HG02571 (cell line): Measurements from ENCODE around the gene BIRC5.
"Not testable (repeated sequence)": the region's sequence is repeated elsewhere in the genome, so short reads cannot be mapped to it uniquely, and the experiment has no call there.

ENCODE experiments used
- ATAC-seq: cut with Tn5 transposase; IDR thresholded peaks from one replicate; pipeline ENCODE4 v1.9.1; 2021; ENCODE audit warnings: mild to moderate bottlenecking, moderate library complexity; ENCODE audit not compliant: unreplicated experiment

The BIRC5 gene

GRCh38 chr17:78224231-78225087, 10.4 kb downstream of the BIRC5 start:
- no peak for ATAC-seq

DNA sequence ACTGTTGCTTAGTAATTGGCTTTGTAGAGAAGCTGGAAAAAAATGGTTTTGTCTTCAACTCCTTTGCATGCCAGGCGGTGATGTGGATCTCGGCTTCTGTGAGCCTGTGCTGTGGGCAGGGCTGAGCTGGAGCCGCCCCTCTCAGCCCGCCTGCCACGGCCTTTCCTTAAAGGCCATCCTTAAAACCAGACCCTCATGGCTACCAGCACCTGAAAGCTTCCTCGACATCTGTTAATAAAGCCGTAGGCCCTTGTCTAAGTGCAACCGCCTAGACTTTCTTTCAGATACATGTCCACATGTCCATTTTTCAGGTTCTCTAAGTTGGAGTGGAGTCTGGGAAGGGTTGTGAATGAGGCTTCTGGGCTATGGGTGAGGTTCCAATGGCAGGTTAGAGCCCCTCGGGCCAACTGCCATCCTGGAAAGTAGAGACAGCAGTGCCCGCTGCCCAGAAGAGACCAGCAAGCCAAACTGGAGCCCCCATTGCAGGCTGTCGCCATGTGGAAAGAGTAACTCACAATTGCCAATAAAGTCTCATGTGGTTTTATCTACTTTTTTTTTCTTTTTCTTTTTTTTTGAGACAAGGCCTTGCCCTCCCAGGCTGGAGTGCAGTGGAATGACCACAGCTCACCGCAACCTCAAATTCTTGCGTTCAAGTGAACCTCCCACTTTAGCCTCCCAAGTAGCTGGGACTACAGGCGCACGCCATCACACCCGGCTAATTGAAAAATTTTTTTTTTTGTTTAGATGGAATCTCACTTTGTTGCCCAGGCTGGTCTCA, 11.2 kb downstream of the BIRC5 start:
- ATAC-seq = no peak

GRCh38 chr17:78226055-78226758, 12.2 kb downstream of the BIRC5 start:
- ATAC-seq = no peak

- no peak for ATAC-seq
These were observed 12.9 kb downstream of the BIRC5 start for GRCh38 chr17:78226759-78227454.

DNA sequence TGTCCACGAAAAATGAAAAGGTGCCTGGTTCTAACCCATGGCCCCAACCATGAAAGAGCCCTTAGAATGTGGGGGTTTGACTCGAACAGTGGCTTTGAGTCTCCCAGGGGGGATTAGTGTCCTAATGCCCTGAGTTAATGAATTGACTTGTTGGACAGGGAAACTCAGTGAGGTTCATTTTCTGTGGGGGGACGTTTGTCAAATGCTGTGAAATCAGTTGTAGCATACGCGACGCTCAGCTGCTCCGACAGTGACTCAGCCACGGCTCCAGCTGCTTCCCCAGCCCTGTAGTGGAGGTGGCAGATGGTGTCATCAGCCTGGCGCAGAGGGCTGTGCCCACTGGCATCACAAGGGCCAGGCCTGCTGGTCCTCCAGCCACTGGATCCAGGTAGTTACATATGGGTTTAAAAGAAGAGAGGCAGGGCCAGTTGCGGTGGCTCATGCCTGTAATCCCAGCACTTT, 13.4 kb downstream of the BIRC5 start:
- no peak for ATAC-seq

- ATAC-seq = no peak
These were observed 14.1 kb downstream of the BIRC5 start for GRCh38 chr17:78228176-78228575.

DNA sequence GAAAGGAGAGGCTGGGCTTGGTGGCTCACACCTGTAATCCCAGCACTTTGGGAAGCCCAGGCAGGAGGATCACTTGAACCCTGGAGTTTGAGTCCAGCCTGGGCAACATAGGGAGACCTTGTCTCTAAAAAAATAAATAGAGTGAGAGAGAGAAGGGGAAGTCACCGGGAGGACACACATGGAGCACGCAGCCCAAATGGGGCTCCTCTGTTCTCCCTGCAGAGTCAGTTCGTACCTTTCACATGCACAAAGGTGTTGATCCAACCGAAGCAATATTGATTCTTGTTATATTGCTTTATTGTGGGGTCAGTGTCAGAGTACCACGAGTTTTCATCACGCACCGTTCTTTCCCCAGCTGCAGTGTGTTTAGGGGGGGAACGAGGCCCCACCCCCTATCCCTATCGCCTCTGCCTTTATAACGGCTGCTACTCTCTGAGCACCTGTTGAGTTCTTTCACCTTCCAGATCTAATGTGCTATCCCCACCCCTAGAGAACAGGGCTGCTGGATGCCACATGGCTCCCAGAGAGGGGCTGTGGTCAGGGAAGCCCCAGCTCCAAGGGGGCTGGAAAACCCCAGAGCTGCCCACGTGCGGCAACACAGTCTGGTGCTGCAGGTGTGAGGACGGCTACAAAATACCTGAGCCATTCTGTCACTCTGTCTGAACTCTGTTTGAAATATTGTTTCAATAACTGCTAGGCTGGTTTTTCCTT, 16.4 kb downstream of the BIRC5 start:
- no peak for ATAC-seq

- ATAC-seq = no peak
These were observed 17.2 kb downstream of the BIRC5 start, which contains the start of gene TMEM235 for GRCh38 chr17:78230996-78231935. Gene TMEM235, plus strand, starts transcription at chr17:78231631. Its CDS starts 393 bp downstream, at chr17:78232024.

DNA sequence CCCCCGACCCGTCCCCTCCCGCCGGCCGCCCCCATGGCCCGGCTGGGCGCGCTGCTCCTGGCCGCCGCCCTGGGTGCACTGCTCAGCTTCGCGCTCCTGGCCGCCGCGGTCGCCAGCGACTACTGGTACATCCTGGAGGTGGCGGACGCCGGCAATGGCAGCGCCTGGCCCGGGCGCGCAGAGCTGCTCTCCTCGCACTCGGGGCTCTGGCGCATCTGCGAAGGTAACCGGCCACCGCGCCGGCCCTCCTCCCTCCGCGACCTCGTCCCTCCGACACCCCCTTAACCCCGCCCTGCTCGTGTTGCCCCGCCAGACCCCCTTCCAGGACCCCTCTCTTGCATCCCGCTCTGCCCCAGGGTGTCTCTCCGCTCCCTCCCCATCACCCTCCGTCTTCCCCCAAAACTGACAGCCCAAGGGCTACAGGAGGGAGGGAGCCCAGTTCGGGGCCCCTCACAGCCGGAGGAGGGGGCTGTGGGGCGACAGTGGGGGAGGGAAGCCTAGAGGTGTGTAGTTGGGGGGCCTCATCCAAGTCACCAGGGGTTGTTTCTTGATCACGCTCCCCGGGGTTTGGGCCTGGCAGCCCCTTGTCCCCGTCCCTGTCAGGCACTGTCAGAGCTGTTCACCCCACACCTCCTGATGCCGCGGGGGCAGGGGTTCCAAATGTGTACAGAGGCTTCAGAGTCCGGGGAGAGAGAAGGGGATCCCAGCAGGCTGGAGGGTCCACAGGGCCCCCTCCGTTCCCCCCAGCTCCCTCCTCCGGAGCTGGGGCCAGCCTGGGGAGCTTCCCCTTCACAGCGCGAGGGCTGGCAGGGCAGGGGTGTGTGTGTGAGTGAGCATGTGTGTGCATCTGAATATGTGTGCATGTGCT, 18.2 kb downstream of the BIRC5 start:
- no peak for ATAC-seq

GRCh38 chr17:78232859-78233173, 18.8 kb downstream of the BIRC5 start:
- ATAC-seq = no peak

GRCh38 chr17:78233678-78234077, 19.6 kb downstream of the BIRC5 start:
- no peak for ATAC-seq

DNA sequence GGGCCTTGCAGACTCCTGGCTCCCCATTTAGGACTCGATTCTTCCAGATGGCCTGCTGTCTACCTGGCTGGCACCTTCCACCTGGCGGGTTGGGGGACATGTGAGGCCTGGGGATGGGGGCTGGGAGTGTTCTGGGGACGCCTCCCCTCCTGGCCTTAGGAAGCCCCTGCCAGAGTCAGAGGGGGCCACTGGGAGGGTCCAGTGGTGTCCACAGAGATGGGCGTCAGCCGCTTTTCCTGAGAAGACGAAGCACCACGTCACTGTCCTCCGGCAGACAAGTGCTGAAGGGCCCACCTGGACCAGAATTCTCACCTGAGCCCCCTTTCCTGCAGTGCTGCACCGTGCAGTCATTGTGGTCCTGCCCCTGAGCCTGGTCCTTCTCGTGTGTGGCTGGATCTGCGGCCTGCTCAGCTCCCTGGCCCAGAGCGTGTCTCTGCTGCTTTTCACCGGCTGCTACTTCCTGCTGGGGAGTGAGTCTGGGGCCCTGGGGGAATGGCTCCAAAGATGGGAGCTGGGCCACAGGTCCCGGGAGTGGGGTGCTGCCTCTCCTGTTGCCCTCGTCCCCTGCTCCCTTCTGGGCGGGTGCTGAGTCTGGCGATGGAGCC, 20.3 kb downstream of the BIRC5 start:
- no peak for ATAC-seq

DNA sequence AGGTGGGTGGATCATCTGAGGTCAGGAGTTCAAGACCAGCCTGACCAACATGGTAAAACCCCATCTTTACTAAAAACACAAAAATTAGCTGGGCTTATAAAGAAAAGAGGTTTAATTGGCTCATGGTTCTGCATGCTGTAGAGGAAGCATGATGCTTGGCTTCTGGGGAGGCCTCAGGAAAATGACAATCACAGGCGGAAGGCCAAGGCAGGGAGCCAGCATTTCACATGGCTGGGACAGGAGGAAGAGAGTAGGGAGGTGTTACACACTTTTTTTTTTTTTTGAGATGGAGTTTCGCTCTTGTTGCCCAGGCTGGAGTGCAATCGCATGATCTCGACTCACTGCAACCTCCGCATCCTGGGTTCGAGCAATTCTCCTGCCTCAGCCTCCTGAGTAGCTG, 21.0 kb downstream of the BIRC5 start:
- not testable (repeated sequence) for ATAC-seq

GRCh38 chr17:78235885-78236284, 21.8 kb downstream of the BIRC5 start:
- no peak for ATAC-seq

- no peak for ATAC-seq
These were observed 22.5 kb downstream of the BIRC5 start for GRCh38 chr17:78236362-78237127.

GRCh38 chr17:78237401-78238012, 23.5 kb downstream of the BIRC5 start:
- no peak for ATAC-seq
